Duodenal mucosa (tissue), 2 donors: ENCODE data around the gene ZCCHC17.

ENCODE experiments used
- H3K27ac ChIP-seq: one replicate; pipeline ENCODE4 v1.7.0; 2013; ENCODE audit warnings: low read depth, low read length
- H3K27me3 ChIP-seq, 2 donors: one replicate each; pipeline ENCODE4 v1.7.0; 2013; ENCODE audit warnings: low read length in 2 of 2, control low read depth in 1 of 2; ENCODE audit not compliant: insufficient read depth in 2 of 2, control insufficient read depth in 1 of 2
- H3K36me3 ChIP-seq, 2 donors: one replicate each; pipeline ENCODE4 v1.7.0; 2013; ENCODE audit warnings: low read length in 2 of 2, control low read depth in 1 of 2; ENCODE audit not compliant: insufficient read depth in 2 of 2, control insufficient read depth in 1 of 2
- H3K4me1 ChIP-seq, 2 donors: one replicate each; pipeline ENCODE4 v1.7.0; 2013; ENCODE audit warnings: low read length in 2 of 2, control low read depth in 1 of 2; ENCODE audit not compliant: insufficient read depth in 2 of 2, control insufficient read depth in 1 of 2
- H3K4me3 ChIP-seq, 2 donors: one replicate each; pipeline ENCODE4 v1.7.0; 2013; ENCODE audit warnings: low read length in 2 of 2, low read depth in 1 of 2
- H3K9ac ChIP-seq, 2 donors: one replicate each; pipeline ENCODE4 v1.7.0; 2013; ENCODE audit warnings: low read length in 2 of 2, low read depth in 1 of 2
- H3K9me3 ChIP-seq, 2 donors: one replicate each; pipeline ENCODE4 v1.7.0; 2013; ENCODE audit warnings: low read length in 2 of 2, control low read depth in 1 of 2; ENCODE audit not compliant: control insufficient read depth in 1 of 2

ZCCHC17 gene

GRCh38 chr1:31373897-31374486, 77.2 kb downstream of the ZCCHC17 start:
- no peaks in the 10 kb centered on the region for H3K36me3 ChIP-seq
- H3K4me1 ChIP-seq = peaks cover 55 to 59% of the 10 kb centered on the region in 2 donors
- peak overlapping the region; percentile 24 for H3K27ac ChIP-seq
- peak overlapping the region; percentile 59 to 62 for H3K4me3 ChIP-seq
- H3K9ac ChIP-seq = no peak overlapping the region
- H3K9me3 ChIP-seq = no peaks in the 10 kb centered on the region
- no peaks in the 10 kb centered on the region for H3K27me3 ChIP-seq

DNA sequence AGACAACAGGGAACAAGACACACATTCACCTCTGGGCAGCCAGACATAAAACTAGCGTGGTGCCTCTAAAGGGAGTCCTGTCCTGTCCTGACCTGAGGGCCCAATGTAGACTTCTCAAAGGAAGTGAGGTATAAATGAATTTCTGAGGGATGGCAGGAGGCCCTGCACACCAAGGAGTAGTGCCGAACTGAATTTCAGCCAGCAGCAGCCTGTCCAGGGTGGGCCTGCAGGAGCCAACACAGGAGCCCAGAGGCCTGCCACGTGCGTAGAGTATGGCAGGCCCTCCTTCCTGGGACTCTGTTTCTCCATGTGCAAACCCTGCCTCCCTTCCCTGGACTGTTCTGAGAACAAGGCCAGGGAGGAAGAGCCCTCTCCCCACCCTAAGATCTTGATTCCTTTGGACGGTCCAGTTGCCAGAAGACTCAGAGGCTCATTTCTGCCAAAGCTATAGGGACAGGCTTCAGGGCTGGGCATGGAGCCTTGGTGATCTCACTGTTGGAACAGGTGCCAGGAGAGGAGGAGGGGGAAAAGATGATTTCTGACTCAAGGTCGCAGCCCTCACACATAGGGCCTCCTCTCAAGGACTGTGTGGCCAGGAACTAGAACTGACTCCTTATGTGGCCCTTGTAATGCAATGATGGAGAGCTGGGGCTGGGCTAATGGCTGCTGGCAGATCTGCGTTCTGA, 77.8 kb downstream of the ZCCHC17 start:
- Histone ChIP-seq H3K27me3 (no peaks in the 10 kb centered on the region), H3K9ac (no peak overlapping the region), H3K4me1 (peaks cover 55 to 59% of the 10 kb centered on the region in 2 donors), H3K36me3 (no peaks in the 10 kb centered on the region), H3K4me3 (no peak overlapping the region), H3K9me3 (no peaks in the 10 kb centered on the region), H3K27ac (no peak overlapping the region)

GRCh38 chr1:31376375-31377134, 79.7 kb downstream of the ZCCHC17 start:
- Histone ChIP-seq H3K27me3 (no peaks in the 10 kb centered on the region), H3K9ac (no peak overlapping the region), H3K4me1 (peaks cover 39 to 49% of the 10 kb centered on the region in 2 donors), H3K36me3 (no peaks in the 10 kb centered on the region), H3K9me3 (no peaks in the 10 kb centered on the region), H3K4me3 (no peak overlapping the region), H3K27ac (no peak overlapping the region)

DNA sequence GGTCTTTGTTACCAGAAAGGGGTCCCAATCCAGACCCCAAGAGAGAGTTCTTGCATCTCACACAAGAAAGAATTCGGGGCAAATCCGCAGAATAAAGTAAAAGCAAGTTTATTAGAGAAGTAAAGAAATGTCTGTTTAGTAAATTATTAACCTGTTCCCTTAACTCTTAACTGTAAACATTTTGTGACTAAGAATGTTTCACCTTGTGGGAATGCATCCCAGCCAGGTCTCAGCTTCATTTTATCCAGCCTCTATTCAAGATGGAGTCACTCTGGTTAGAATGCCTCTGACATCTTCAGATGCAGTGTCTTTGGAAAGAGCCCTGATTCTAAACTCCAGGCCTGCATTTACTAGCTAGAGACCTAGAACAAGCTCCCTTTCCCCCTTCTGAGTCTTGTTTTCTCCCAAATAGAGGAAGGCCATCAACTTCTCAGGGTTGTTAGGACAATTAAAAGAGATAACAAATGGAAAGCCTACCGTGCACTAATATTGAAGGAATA, 80.6 kb downstream of the ZCCHC17 start:
- H3K4me3 ChIP-seq = no peak overlapping the region
- H3K9me3 ChIP-seq = no peaks in the 10 kb centered on the region
- H3K9ac ChIP-seq = no peak overlapping the region
- H3K4me1 ChIP-seq = peaks cover 31 to 43% of the 10 kb centered on the region in 2 donors
- H3K27me3 ChIP-seq = no peaks in the 10 kb centered on the region
- no peak overlapping the region for H3K27ac ChIP-seq
- no peaks in the 10 kb centered on the region for H3K36me3 ChIP-seq

DNA sequence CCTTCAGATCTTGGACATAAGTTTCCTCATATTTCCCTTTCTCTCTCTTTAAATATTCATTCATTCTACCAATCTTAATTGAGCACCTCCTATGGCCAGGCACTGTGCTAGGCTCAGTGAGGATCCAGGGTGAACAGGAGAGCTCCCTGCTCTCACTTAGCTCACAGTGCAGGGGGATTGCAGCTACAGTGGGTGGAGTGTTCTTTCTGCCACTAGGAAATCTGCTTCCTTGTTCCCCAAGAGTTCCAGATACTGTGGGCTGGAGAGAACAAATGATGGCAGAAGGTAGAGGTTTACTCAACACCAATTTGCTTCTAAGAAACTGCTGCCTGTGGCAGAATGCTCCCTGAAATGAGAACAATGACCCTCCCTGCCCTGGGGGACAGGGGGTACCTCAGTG, 81.2 kb downstream of the ZCCHC17 start:
- no peak overlapping the region for H3K27ac ChIP-seq
- peaks cover 25 to 37% of the 10 kb centered on the region in 2 donors for H3K4me1 ChIP-seq
- H3K27me3 ChIP-seq = no peaks in the 10 kb centered on the region
- H3K9me3 ChIP-seq = no peaks in the 10 kb centered on the region
- no peaks in the 10 kb centered on the region for H3K36me3 ChIP-seq
- no peak overlapping the region for H3K9ac ChIP-seq
- H3K4me3 ChIP-seq = no peak overlapping the region

- no peak overlapping the region for H3K27ac ChIP-seq
- H3K9ac ChIP-seq = no peak overlapping the region
- no peaks in the 10 kb centered on the region for H3K9me3 ChIP-seq
- H3K27me3 ChIP-seq = no peaks in the 10 kb centered on the region
- H3K4me3 ChIP-seq = no peak overlapping the region
- H3K36me3 ChIP-seq = no peaks in the 10 kb centered on the region
- H3K4me1 ChIP-seq = peaks cover 7 to 20% of the 10 kb centered on the region in 2 donors
These were observed 83.3 kb downstream of the ZCCHC17 start for GRCh38 chr1:31380181-31380580.

DNA sequence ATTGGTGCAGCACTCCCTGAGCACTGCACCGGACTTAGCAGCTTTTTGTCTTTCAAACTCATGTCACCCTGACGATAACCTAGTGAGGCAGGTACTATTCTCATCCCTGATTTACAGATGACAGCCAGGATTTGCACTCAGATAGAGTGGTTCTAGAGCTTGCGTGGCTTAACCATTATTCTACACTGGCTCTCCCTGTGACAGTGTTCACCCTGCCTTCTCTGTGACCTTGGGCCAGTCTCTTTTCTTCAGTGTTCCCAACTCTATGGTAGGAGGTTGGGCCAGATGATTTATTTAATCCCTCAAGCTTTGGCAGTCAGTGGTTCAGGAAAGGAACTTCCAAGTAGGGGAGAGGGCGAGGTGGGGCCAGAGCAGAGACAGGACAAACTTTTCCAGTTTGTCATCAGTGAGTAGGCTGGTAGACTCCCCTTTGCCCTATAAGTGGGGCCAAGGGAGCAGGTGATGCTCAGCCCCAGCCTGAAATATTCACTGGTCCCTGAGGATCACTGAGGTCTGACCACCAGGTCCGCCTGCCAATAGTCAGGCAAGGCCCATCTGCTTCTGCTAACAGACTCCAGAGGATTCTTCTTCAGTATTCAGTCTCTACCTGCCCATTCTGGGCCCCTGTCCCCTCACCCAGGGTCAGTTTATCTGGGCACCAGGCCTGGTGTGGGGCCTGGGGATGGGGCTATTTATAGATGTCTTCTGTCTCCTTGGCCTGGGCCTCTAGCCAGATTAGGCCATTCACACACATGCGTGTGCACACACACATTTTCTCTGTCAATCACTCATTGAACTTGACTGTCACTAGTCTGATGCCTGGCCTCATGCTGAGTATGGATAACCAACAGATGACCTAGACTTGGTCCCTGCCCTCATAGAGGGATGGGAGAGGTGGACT, 84.8 kb downstream of the ZCCHC17 start:
- no peaks in the 10 kb centered on the region for H3K36me3 ChIP-seq
- no peaks in the 10 kb centered on the region for H3K9me3 ChIP-seq
- H3K27me3 ChIP-seq = no peaks in the 10 kb centered on the region
- H3K9ac ChIP-seq = no peak overlapping the region
- peaks cover 0 to 14% of the 10 kb centered on the region in 2 donors for H3K4me1 ChIP-seq
- H3K4me3 ChIP-seq = no peak overlapping the region
- no peak overlapping the region for H3K27ac ChIP-seq

GRCh38 chr1:31382379-31382989, 85.7 kb downstream of the ZCCHC17 start:
- Histone ChIP-seq H3K4me3 (no peak overlapping the region), H3K9me3 (no peaks in the 10 kb centered on the region), H3K27ac (no peak overlapping the region), H3K27me3 (no peaks in the 10 kb centered on the region), H3K4me1 (peaks cover 0 to 13% of the 10 kb centered on the region in 2 donors), H3K36me3 (no peaks in the 10 kb centered on the region), H3K9ac (no peak overlapping the region)

DNA sequence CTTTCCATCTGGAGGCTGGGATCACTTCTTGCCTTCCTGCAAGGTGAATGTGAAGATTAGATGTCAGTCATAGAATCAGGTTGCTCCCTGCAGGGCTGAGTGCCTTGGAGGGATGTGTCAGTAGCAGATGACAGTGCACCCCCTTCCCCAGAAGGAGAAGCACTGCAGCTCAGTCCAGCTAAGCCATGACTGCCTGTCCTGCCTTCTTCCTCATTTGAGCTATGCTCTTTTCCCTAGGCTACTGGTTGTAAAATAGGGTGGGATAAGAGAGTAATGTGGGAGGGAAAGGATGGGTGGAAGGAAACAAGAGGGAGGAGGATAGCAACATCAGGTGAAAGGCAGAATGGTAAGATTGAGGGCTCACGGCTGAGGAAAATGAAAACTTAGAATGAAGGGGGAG, 87.1 kb downstream of the ZCCHC17 start:
- peaks cover 0 to 8% of the 10 kb centered on the region in 2 donors for H3K4me1 ChIP-seq
- H3K27ac ChIP-seq = no peak overlapping the region
- no peaks in the 10 kb centered on the region for H3K36me3 ChIP-seq
- no peaks in the 10 kb centered on the region for H3K27me3 ChIP-seq
- H3K9ac ChIP-seq = no peak overlapping the region
- H3K4me3 ChIP-seq = no peak overlapping the region
- no peaks in the 10 kb centered on the region for H3K9me3 ChIP-seq
